Loucy (cell line): ENCODE data around the gene TTBK2.

ENCODE experiments used
- H2AFZ ChIP-seq: fragments of 200-600 bp; sonication (generic); 2 replicates; pipeline ENCODE4 v1.6.0; 2016; ENCODE audit warnings: antibody characterized with exemption, mild to moderate bottlenecking, low read length, moderate library complexity
- H3F3A ChIP-seq: fragments of 200-600 bp; 2 replicates; pipeline ENCODE4 v1.6.0; 2016; ENCODE audit warnings: antibody characterized with exemption, low read depth, mild to moderate bottlenecking
- H3K27me3 ChIP-seq: fragments of 200-600 bp; sonication (generic); 2 replicates; pipeline ENCODE4 v1.6.1; 2014; ENCODE audit warnings: low read length, mild to moderate bottlenecking; ENCODE audit not compliant: insufficient read depth, poor library complexity, severe bottlenecking
- H3K36me3 ChIP-seq: fragments of 200-600 bp; sonication (generic); 2 replicates; pipeline ENCODE4 v1.6.1; 2016; ENCODE audit warnings: low read length; ENCODE audit not compliant: insufficient read depth
- H3K4me1 ChIP-seq: fragments of 200-600 bp; sonication (generic); 2 replicates; pipeline ENCODE4 v1.5.1; 2014; ENCODE audit warnings: low read length, mild to moderate bottlenecking; ENCODE audit not compliant: insufficient read depth, poor library complexity, severe bottlenecking
- H3K4me2 ChIP-seq: fragments of 200-600 bp; sonication (generic); 2 replicates; pipeline ENCODE4 v1.6.0; 2014; ENCODE audit warnings: antibody characterized with exemption, low read length, low read depth, mild to moderate bottlenecking; ENCODE audit not compliant: poor library complexity, severe bottlenecking
- H3K4me3 ChIP-seq: fragments of 200-600 bp; sonication (generic); 2 replicates; pipeline ENCODE4 v1.5.1; 2014; ENCODE audit warnings: low read length, mild to moderate bottlenecking, mixed read lengths; ENCODE audit not compliant: poor library complexity, severe bottlenecking
- H3K79me2 ChIP-seq: fragments of 200-600 bp; sonication (generic); 2 replicates; pipeline ENCODE4 v1.6.1; 2014; ENCODE audit warnings: low read length; ENCODE audit not compliant: insufficient read depth
- H3K9ac ChIP-seq: fragments of 200-600 bp; sonication (generic); 2 replicates; pipeline ENCODE4 v1.6.0; 2014; ENCODE audit warnings: mild to moderate bottlenecking, low read depth, low read length, moderate library complexity; ENCODE audit not compliant: poor library complexity, severe bottlenecking
- H3K9me2 ChIP-seq: fragments of 200-600 bp; sonication (generic); replicated peaks from 2 replicates; pipeline ENCODE4 v1.6.1; 2016; ENCODE audit warnings: low read depth, low read length, mixed read lengths
- H3K9me3 ChIP-seq: fragments of 200-600 bp; sonication (generic); 2 replicates; pipeline ENCODE4 v1.6.1; 2014; ENCODE audit warnings: mild to moderate bottlenecking, antibody characterized with exemption, low read length, low read depth; ENCODE audit not compliant: insufficient read depth
- H4K20me1 ChIP-seq: fragments of 200-600 bp; sonication (generic); 2 replicates; pipeline ENCODE4 v1.6.0; 2014; ENCODE audit warnings: antibody characterized with exemption, low read length, mild to moderate bottlenecking; ENCODE audit not compliant: insufficient read depth, poor library complexity, severe bottlenecking
- CTCF ChIP-seq: fragments of 200-600 bp; sonication (generic); conservative IDR thresholded peaks from 2 replicates; pipeline ENCODE4 v1.5.1; 2014; ENCODE audit warnings: mild to moderate bottlenecking, antibody characterized with exemption, low read length
- EZH2phosphoT487 ChIP-seq: fragments of 200-600 bp; IDR thresholded peaks from 2 replicates; pipeline ENCODE4 v1.6.1; 2018; ENCODE audit warnings: antibody characterized with exemption, mild to moderate bottlenecking, moderate library complexity, borderline replicate concordance

TTBK2 gene

GRCh38 chr15:42736178-42736792, 184.3 kb downstream of the TTBK2 start:
- H3K4me3 ChIP-seq: peak overlapping the region; percentile 89
- TF ChIP-seq EZH2phosphoT487 (no peak), CTCF (no peak)
- no peaks in the 10 kb centered on the region for H3K27me3 ChIP-seq
- peak overlapping the region; percentile 89 for H3K9ac ChIP-seq
- H3K9me2 ChIP-seq: no peaks in the 10 kb centered on the region
- peak overlapping the region; percentile 97 for H3K4me2 ChIP-seq
- H3F3A ChIP-seq: no peaks in the 10 kb centered on the region
- H4K20me1 ChIP-seq: peaks cover 23% of the 10 kb centered on the region
- peak overlapping the region; percentile 82; the same call in 1 of the 2 replicates for H2AFZ ChIP-seq
- H3K36me3 ChIP-seq: peaks cover 16% of the 10 kb centered on the region; the same call in 1 of the 2 replicates
- H3K4me1 ChIP-seq: peaks cover 21% of the 10 kb centered on the region
- H3K9me3 ChIP-seq: no peaks in the 10 kb centered on the region
- H3K79me2 ChIP-seq: peaks cover 37% of the 10 kb centered on the region

DNA sequence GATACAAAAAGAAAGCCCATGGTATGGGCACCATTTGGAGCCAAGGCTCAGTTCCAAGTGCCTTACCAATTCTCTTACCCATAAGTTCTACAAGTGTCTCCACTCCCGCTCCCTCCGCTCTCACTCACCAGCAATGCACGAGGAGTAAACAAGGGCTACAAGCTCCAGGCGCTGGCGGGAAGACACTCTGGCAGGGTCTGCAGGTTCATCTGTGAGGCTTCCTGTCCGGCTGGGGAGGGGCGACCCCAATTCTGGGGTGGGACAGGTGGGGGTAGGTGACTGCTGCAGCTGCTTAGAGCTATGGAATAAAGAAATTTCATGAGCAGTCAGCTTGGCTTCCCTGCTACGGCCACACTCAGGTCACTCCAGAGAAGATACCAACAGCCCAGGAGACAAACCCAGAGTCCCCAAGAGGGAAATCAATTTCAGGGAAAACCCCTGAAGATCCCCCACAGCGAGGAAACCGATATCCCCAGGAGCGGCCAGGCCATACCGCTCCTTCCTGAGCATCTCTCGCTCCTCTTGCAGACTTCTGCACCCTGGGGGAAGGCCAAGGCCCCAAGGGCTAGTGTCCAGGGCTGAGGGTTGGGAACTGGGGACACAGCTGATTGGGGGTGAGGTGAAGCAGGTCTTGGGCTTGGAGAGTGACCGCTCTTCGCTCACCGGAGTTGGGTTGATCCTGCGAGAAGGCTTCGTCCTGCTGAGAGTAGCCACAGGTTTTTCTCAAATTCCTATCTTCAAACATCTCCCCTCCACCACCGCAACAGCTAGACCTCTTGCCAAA, 185.0 kb downstream of the TTBK2 start:
- peaks cover 37% of the 10 kb centered on the region for H3K79me2 ChIP-seq
- H4K20me1 ChIP-seq: peaks cover 23% of the 10 kb centered on the region
- TF ChIP-seq EZH2phosphoT487 (no peak), CTCF (no peak)
- H3K36me3 ChIP-seq: peaks cover 16% of the 10 kb centered on the region; the same call in 1 of the 2 replicates
- H2AFZ ChIP-seq: no peak overlapping the region
- peak overlapping the region; percentile 89 for H3K4me3 ChIP-seq
- no peaks in the 10 kb centered on the region for H3F3A ChIP-seq
- no peaks in the 10 kb centered on the region for H3K9me2 ChIP-seq
- peak overlapping the region; percentile 89 for H3K9ac ChIP-seq
- H3K4me2 ChIP-seq: peak overlapping the region; percentile 97
- no peaks in the 10 kb centered on the region for H3K27me3 ChIP-seq
- no peaks in the 10 kb centered on the region for H3K9me3 ChIP-seq
- peaks cover 21% of the 10 kb centered on the region for H3K4me1 ChIP-seq

DNA sequence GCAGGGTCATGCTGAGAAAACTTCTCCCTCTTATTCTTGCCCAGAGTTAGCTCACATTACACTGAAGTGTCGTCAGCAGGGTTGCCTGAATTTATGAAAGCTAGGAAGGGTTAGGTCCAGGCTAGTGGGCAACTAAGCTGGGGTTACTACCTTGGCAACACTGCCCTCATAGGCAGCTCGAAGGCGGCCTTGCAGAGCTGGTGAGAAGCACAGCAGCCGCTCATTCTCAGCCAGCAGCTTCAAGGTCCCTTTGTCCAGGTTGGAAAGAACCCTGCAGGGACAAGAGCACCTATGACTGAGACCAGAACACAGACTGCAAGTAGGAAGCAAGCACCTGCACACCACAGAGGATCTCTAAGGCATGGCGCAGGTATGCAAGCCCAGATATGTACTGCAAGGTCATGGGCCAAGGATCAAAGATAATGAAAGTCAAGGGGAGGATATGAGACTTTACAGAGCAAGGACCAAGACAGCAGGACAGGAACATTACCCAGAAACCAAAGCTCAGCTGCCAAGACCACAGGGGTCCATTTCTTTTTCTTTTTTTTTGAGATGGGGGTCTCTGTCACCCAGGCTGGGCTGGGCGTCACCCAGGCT, 186.4 kb downstream of the TTBK2 start:
- no peak for TF ChIP-seq EZH2phosphoT487
- no peak for TF ChIP-seq CTCF
- H2AFZ ChIP-seq: no peak overlapping the region
- peaks cover 18% of the 10 kb centered on the region; the same call in 1 of the 2 replicates for H3K36me3 ChIP-seq
- H3K27me3 ChIP-seq: no peaks in the 10 kb centered on the region
- peak overlapping the region; percentile 89 for H3K9ac ChIP-seq
- H3K9me2 ChIP-seq: no peaks in the 10 kb centered on the region
- no peaks in the 10 kb centered on the region for H3K9me3 ChIP-seq
- H3K4me2 ChIP-seq: peak overlapping the region; percentile 97
- H3K79me2 ChIP-seq: peaks cover 37% of the 10 kb centered on the region
- H3K4me1 ChIP-seq: peaks cover 25% of the 10 kb centered on the region
- peaks cover 23% of the 10 kb centered on the region for H4K20me1 ChIP-seq
- H3F3A ChIP-seq: no peaks in the 10 kb centered on the region
- no peak overlapping the region for H3K4me3 ChIP-seq
